Fibroblast of lung (primary cell): ENCODE data around the gene PRRT2.

Experiments used
- CTCF ChIP-seq, 2 donors: IDR thresholded peaks in 1 of 2; conservative IDR thresholded peaks in 1 of 2; 1 replicate in 1 of 2; 2 replicates in 1 of 2; pipeline ENCODE4 v1.5.1; 2011 to 2012; ENCODE audit warnings: low read length in 2 of 2, control low read depth in 1 of 2, inconsistent platforms in 1 of 2, low read depth in 1 of 2, mild to moderate bottlenecking in 1 of 2
- EZH2 ChIP-seq: IDR thresholded peaks from 2 replicates; pipeline ENCODE4 v1.5.1; 2012; ENCODE audit warnings: low read length, control low read depth, mild to moderate bottlenecking; ENCODE audit errors: missing control alignments

- TF ChIP-seq CTCF (conservative IDR thresholded peaks at IDR 0.05 in 1 of 2, IDR thresholded peaks at IDR 0.05 in 1 of 2; ENCODE audit: low read depth in 1 of 2, low read length in 2 of 2) (no peak), EZH2 (no peak)
Observed at GRCh38 chr16:29794231-29794710, 17.7 kb upstream of the PRRT2 start.
